SU-DHL-6 (cell line): ENCODE data around the gene PDK4.

Experiments used
- EZH2phosphoT487 ChIP-seq: fragments of 200-600 bp; sonication (generic), shearing (Covaris generic); conservative IDR thresholded peaks from 2 replicates; pipeline ENCODE4 v1.6.1; 2018; ENCODE audit warnings: mild to moderate bottlenecking, antibody characterized with exemption, low read length, moderate library complexity, mixed read lengths
- TF ChIP-seq, protein P1 (sequence below): fragments of 200-600 bp; sonication (generic); IDR thresholded peaks from one replicate; pipeline ENCODE4 v1.5.1; 2017; ENCODE audit warnings: antibody characterized with exemption, mild to moderate bottlenecking, low read length, moderate library complexity; ENCODE audit not compliant: insufficient read depth, poor library complexity, severe bottlenecking

GRCh38 chr7:95556777-95557176, 39.5 kb downstream of the PDK4 start:
- TF ChIP-seq, protein P1, sequence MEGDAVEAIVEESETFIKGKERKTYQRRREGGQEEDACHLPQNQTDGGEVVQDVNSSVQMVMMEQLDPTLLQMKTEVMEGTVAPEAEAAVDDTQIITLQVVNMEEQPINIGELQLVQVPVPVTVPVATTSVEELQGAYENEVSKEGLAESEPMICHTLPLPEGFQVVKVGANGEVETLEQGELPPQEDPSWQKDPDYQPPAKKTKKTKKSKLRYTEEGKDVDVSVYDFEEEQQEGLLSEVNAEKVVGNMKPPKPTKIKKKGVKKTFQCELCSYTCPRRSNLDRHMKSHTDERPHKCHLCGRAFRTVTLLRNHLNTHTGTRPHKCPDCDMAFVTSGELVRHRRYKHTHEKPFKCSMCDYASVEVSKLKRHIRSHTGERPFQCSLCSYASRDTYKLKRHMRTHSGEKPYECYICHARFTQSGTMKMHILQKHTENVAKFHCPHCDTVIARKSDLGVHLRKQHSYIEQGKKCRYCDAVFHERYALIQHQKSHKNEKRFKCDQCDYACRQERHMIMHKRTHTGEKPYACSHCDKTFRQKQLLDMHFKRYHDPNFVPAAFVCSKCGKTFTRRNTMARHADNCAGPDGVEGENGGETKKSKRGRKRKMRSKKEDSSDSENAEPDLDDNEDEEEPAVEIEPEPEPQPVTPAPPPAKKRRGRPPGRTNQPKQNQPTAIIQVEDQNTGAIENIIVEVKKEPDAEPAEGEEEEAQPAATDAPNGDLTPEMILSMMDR, result no peak
- no peak for TF ChIP-seq EZH2phosphoT487
